HG03025 (cell line): ENCODE results near the gene LSM4.

Source experiments
- ATAC-seq: cut with Tn5 transposase; IDR thresholded peaks from one replicate; pipeline ENCODE4 v1.9.1; 2021; ENCODE audit warnings: mild to moderate bottlenecking, moderate library complexity; ENCODE audit not compliant: unreplicated experiment, low FRiP score

The LSM4 gene

GRCh38 chr19:18294467-18294864 lies 28.4 kb downstream of the LSM4 start:
- ATAC-seq, result no peak

- no peak for ATAC-seq
Measured at GRCh38 chr19:18293642-18294466, 29.0 kb downstream of the LSM4 start.

- no peak for ATAC-seq
Measured at GRCh38 chr19:18292810-18293641, 29.9 kb downstream of the LSM4 start.

GRCh38 chr19:18292462-18292809 lies 30.4 kb downstream of the LSM4 start:
- ATAC-seq, result no peak

GRCh38 chr19:18291590-18292461 lies 31.1 kb downstream of the LSM4 start:
- no peak for ATAC-seq

- no peak for ATAC-seq
Measured at GRCh38 chr19:18291019-18291524, 31.8 kb downstream of the LSM4 start.

- no peak for ATAC-seq
Measured at GRCh38 chr19:18290302-18291018, 32.4 kb downstream of the LSM4 start.

GRCh38 chr19:18289471-18290301 lies 33.2 kb downstream of the LSM4 start:
- no peak for ATAC-seq

- ATAC-seq, result no peak
Measured at GRCh38 chr19:18287836-18288772, 34.8 kb downstream of the LSM4 start.

GRCh38 chr19:18286973-18287635 lies 35.8 kb downstream of the LSM4 start:
- no peak for ATAC-seq

- no peak for ATAC-seq
Measured at GRCh38 chr19:18284712-18285360, 38.0 kb downstream of the LSM4 start.

GRCh38 chr19:18283338-18283737 lies 39.5 kb downstream of the LSM4 start:
- no peak for ATAC-seq

- no peak for ATAC-seq
Measured at GRCh38 chr19:18282788-18283141, 40.1 kb downstream of the LSM4 start.

GRCh38 chr19:18282021-18282787 lies 40.7 kb downstream of the LSM4 start:
- no peak for ATAC-seq

GRCh38 chr19:18281082-18282020 lies 41.5 kb downstream of the LSM4 start, which contains the start of gene JUND:
Gene JUND (minus strand): TSS chr19:18281622. CDS start chr19:18281484, 138 bp downstream.
- peak; percentile 52 for ATAC-seq
